Endothelial cell of umbilical vein (primary cell): ENCODE results near the gene KCNJ15. TPM values are rescaled to one million over a fixed set of nuclear protein-coding genes. Genes with fewer than 3 reads are reported as not detected.

Source experiments
- BruUV-seq: library from RNA; stranded (reverse); fragments of 400-500 nt; replicated peaks from 2 replicates; lab custom pipeline; 2021; lab: Mats Ljungman, UMichigan
- CTCF ChIA-PET: fragments of 300-600, 350-600 bp; sonication (Branson Sonifier 250); formaldehyde crosslinking; loops from one replicate; lab custom pipeline; 2021; ENCODE audit warnings: antibody characterized with exemption, inconsistent platforms; lab: Charles Lee
- POLR2A ChIA-PET: fragments of 300-600, 350-600 bp; sonication (Branson Sonifier 250); formaldehyde crosslinking; loops from one replicate; lab custom pipeline; 2021; ENCODE audit warnings: antibody characterized with exemption, inconsistent platforms; lab: Charles Lee
- DNase-seq: peaks from one replicate; pipeline ENCODE4 v3.0.0-alpha.2; 2011; ENCODE audit warnings: low read depth, low spot score
- FAIRE-seq: peaks from 2 replicates; lab custom pipeline; 2011; peaks lifted over from hg19 to GRCh38; lab: Jason Lieb, UNC
- H2AFZ ChIP-seq: 2 replicates; pipeline ENCODE4 v1.6.0; 2012; ENCODE audit warnings: low read depth, low read length, control low read depth, inconsistent platforms
- H3K27ac ChIP-seq: 2 replicates; pipeline ENCODE4 v1.5.1; 2011; ENCODE audit warnings: low read depth, mild to moderate bottlenecking, control low read depth, low read length, moderate library complexity; ENCODE audit not compliant: insufficient read depth
- H3K27me3 ChIP-seq, 2 experiments: 2 replicates each; pipeline versions ENCODE4 v1.6.0 to v1.6.1; 2011; ENCODE audit warnings: low read length in 2 of 2, mixed read lengths in 1 of 2; ENCODE audit not compliant: control insufficient read depth in 2 of 2, insufficient read depth in 2 of 2
- H3K36me3 ChIP-seq, 2 experiments: 2 replicates in 1 of 2; 3 replicates in 1 of 2; pipeline ENCODE4 v1.5.1; 2011; ENCODE audit warnings: low read length in 2 of 2, mild to moderate bottlenecking in 1 of 2, moderate library complexity in 1 of 2; ENCODE audit not compliant: control insufficient read depth in 2 of 2, insufficient read depth in 2 of 2; ENCODE audit errors: extremely low read depth in 1 of 2
- H3K4me1 ChIP-seq: 3 replicates; pipeline ENCODE4 v1.5.1; 2011; ENCODE audit warnings: mild to moderate bottlenecking, low read length; ENCODE audit not compliant: control insufficient read depth, insufficient read depth; ENCODE audit errors: extremely low read depth
- H3K4me2 ChIP-seq: 2 replicates; pipeline ENCODE4 v1.6.1; 2011; ENCODE audit warnings: low read length, control low read depth, mixed read lengths; ENCODE audit not compliant: insufficient read depth
- H3K4me3 ChIP-seq, 3 experiments: fragments of 200-600 bp in 1 of 3; sonication (generic), shearing (Covaris generic) in 1 of 3; replicated peaks in 1 of 3; 2 replicates each; pipeline ENCODE4 v1.5.1; 2011 to 2016; ENCODE audit warnings: control low read depth in 3 of 3, low read length in 3 of 3, mild to moderate bottlenecking in 2 of 3, inconsistent platforms in 1 of 3, low read depth in 1 of 3, moderate library complexity in 1 of 3; ENCODE audit not compliant: insufficient read depth in 1 of 3
- H3K79me2 ChIP-seq: 2 replicates; pipeline ENCODE4 v1.6.0; 2012; ENCODE audit warnings: low read length, inconsistent platforms; ENCODE audit not compliant: control insufficient read depth, insufficient read depth
- H3K9ac ChIP-seq: replicated peaks from 2 replicates; pipeline ENCODE3; 2011; ENCODE audit warnings: low read length, control low read depth; ENCODE audit not compliant: insufficient read depth; ENCODE audit errors: extremely low read depth
- H3K9me1 ChIP-seq: replicated peaks from 3 replicates; pipeline ENCODE4 v1.6.0; 2011; ENCODE audit warnings: mild to moderate bottlenecking, low read length; ENCODE audit not compliant: control insufficient read depth, insufficient read depth; ENCODE audit errors: extremely low read depth
- H3K9me3 ChIP-seq: replicated peaks from 2 replicates; pipeline ENCODE4 v1.5.1; 2012; ENCODE audit warnings: low read length, inconsistent platforms; ENCODE audit not compliant: control insufficient read depth, insufficient read depth
- H4K20me1 ChIP-seq: replicated peaks from 2 replicates; pipeline ENCODE3; 2011; ENCODE audit warnings: mild to moderate bottlenecking, low read length; ENCODE audit not compliant: control insufficient read depth, insufficient read depth; ENCODE audit errors: extremely low read depth
- CTCF ChIP-seq, 2 donors: IDR thresholded peaks; 1 replicate in 1 of 2; 2 replicates in 1 of 2; pipeline ENCODE4 v1.5.1; 2011; ENCODE audit warnings: low read length in 2 of 2, mild to moderate bottlenecking in 2 of 2, moderate library complexity in 2 of 2, control low read depth in 1 of 2, inconsistent platforms in 1 of 2, low read depth in 1 of 2; ENCODE audit not compliant: insufficient read depth in 1 of 2; ENCODE audit errors: extremely low read depth in 1 of 2
- EZH2 ChIP-seq: IDR thresholded peaks from 2 replicates; pipeline ENCODE4 v1.6.1; 2012; ENCODE audit warnings: borderline replicate concordance, low read depth, mild to moderate bottlenecking, moderate library complexity, low read length, inconsistent platforms; ENCODE audit not compliant: severe bottlenecking
- FOS ChIP-seq: IDR thresholded peaks from 2 replicates; pipeline ENCODE4 v1.6.1; 2011; ENCODE audit warnings: mild to moderate bottlenecking, low read length, moderate library complexity, borderline replicate concordance; ENCODE audit not compliant: insufficient read depth
- GATA2 ChIP-seq: IDR thresholded peaks from 2 replicates; pipeline ENCODE4 v1.7.0; 2011; ENCODE audit warnings: low read depth, mild to moderate bottlenecking, moderate library complexity, mixed read lengths, low read length; ENCODE audit not compliant: insufficient read length, insufficient read depth
- JUN ChIP-seq: IDR thresholded peaks from 2 replicates; pipeline ENCODE4 v1.6.1; 2011; ENCODE audit warnings: borderline replicate concordance, low read depth; ENCODE audit not compliant: insufficient read length, insufficient read depth
- MAX ChIP-seq: IDR thresholded peaks from 2 replicates; pipeline ENCODE4 v1.6.1; 2011; ENCODE audit not compliant: insufficient read depth, insufficient read length
- MYC ChIP-seq: IDR thresholded peaks from one replicate; pipeline ENCODE4 v1.6.1; 2011; ENCODE audit warnings: mild to moderate bottlenecking, low read depth, low read length
- POLR2A ChIP-seq: IDR thresholded peaks from 2 replicates; pipeline ENCODE4 v1.6.1; 2012; ENCODE audit warnings: low read depth, mild to moderate bottlenecking, control low read depth, low read length
- POLR2AphosphoS5 ChIP-seq: IDR thresholded peaks from 2 replicates; pipeline ENCODE4 v1.6.1; 2012; ENCODE audit warnings: low read depth, mild to moderate bottlenecking, control low read depth, low read length, moderate library complexity; ENCODE audit not compliant: insufficient read depth
- dilution Hi-C: fragments of 300-500 bp; cut with MboI; formaldehyde crosslinking; loops from one replicate; pipeline ENCODE4 v1.15.0; 2019; ENCODE audit warnings: low sequenced_read_pairs; ENCODE audit not compliant: extremely low pct_ligation_motif_present
- intact Hi-C: fragments of 100-400 bp; cut with micrococcal nuclease; formaldehyde crosslinking; loops from one replicate; pipeline ENCODE4 v1.10.0; 2022
- polyA plus RNA-seq, 4 experiments: library from polyadenylated mRNA; depleted of rRNA in 3 of 4; stranded (reverse) in 3 of 4; unstranded in 1 of 4; fragments of >200 nt; gene quantifications; 2 replicates each; pipeline versions ENCODE4 v1.2.1 to v1.2.3, GENCODE V29; 2011 to 2012; ENCODE audit warnings: missing spikeins in 1 of 4
- total RNA-seq: library from RNA; stranded (reverse); gene quantifications from 2 replicates; pipeline ENCODE4 v1.2.3, GENCODE V29; 2021

Gene KCNJ15
- total and polyA plus RNA-seq, 2 donors (not counting 3 experiments of a cell fraction or from before 2014, with no cell fraction given) = 1.4 to 1.5 TPM

DNA sequence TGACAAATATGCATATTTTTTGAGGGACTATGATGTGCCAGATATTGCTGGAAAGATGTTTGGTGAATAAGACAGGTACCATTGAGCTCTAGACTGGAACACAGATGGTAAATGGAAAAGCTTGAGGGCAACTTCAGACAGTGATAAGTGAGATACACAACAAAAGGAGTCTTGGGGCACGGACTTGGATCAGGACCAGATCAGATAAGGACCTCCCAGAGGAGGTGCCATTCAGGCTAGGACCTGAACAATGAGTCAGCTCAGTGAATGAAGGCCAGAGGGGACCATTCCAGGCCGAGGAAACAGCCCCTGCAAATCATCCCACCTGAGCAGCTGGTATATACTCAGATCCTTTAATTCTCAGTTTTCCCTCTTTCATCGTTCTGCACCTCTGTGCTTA lies 1.8 kb upstream of the KCNJ15 start:
- POLR2A ChIA-PET = interaction anchor here (0.6 kb wide), 1 partner anchor 23 kb away, joined by 3 read pairs; no protein-coding TSS in a partner anchor

GRCh38 chr21:38255571-38256117 lies 1.1 kb upstream of the KCNJ15 start:
- dilution Hi-C loops (no loop called here), intact Hi-C loops (no loop called here)
- no peaks in the 10 kb centered on the region for H3K9me3 ChIP-seq
- H3K36me3 ChIP-seq = no peaks in the 10 kb centered on the region
- peaks cover 26 to 27% of the 10 kb centered on the region in 2 experiments for H3K27me3 ChIP-seq
- ChIA-PET POLR2A (interaction anchor here (0.6 kb wide), 1 partner anchor 67 kb away, joined by 4 read pairs; no protein-coding TSS in a partner anchor), CTCF (interaction anchor here (1.2 to 1.4 kb wide), 3 partner anchors 11 to 78 kb away, joined by 3 to 5 read pairs (median 4); no protein-coding TSS in a partner anchor)
- H4K20me1 ChIP-seq = no peaks in the 10 kb centered on the region
- no peak overlapping the region for H3K4me3 ChIP-seq
- H3K4me1 ChIP-seq = no peaks in the 10 kb centered on the region
- DNase-seq = no peak
- no peak for FAIRE-seq
- no peak overlapping the region for H2AFZ ChIP-seq
- H3K9me1 ChIP-seq = no peaks in the 10 kb centered on the region
- BruUV-seq = no TSS peak
- H3K27ac ChIP-seq = no peak overlapping the region
- TF ChIP-seq EZH2 (no peak), MYC (no peak), POLR2A (no peak), JUN (no peak), GATA2 (no peak), CTCF (IDR thresholded peaks at IDR 0.05; ENCODE audit: extremely low read depth in 1 of 2, insufficient read depth in 1 of 2, low read depth in 1 of 2, low read length in 2 of 2) (no peak), POLR2AphosphoS5 (no peak), MAX (no peak), FOS (no peak)
- H3K79me2 ChIP-seq = no peaks in the 10 kb centered on the region
- H3K4me2 ChIP-seq = no peak overlapping the region
- no peak overlapping the region for H3K9ac ChIP-seq

More for the DNA sequence above, 1.8 kb upstream of the KCNJ15 start:
- no peaks in the 10 kb centered on the region for H3K9me3 ChIP-seq
- H3K4me3 ChIP-seq = no peak overlapping the region
- TF ChIP-seq POLR2A (no peak), GATA2 (peak; percentile 52)
- H3K27ac ChIP-seq = no peak overlapping the region
- BruUV-seq = no TSS peak
- intact Hi-C loops = no loop called here
- H4K20me1 ChIP-seq = no peaks in the 10 kb centered on the region
- H3K4me2 ChIP-seq = no peak overlapping the region
- H3K27me3 ChIP-seq = peaks cover 26% of the 10 kb centered on the region in 2 experiments
- dilution Hi-C loops = no loop called here
- no peaks in the 10 kb centered on the region for H3K4me1 ChIP-seq
- H3K36me3 ChIP-seq = no peaks in the 10 kb centered on the region
- no peak for DNase-seq
- no peaks in the 10 kb centered on the region for H3K9me1 ChIP-seq
- CTCF ChIA-PET = interaction anchor here (0.8 to 2.1 kb wide), 7 partner anchors 10 to 97 kb away, joined by 3 to 8 read pairs (median 4); no protein-coding TSS in a partner anchor
- no peak overlapping the region for H2AFZ ChIP-seq
- H3K79me2 ChIP-seq = no peaks in the 10 kb centered on the region
- no peak overlapping the region for H3K9ac ChIP-seq
- no peak for FAIRE-seq
